SK-N-SH treated with all-trans-retinoic acid at 6 μM for 48 hours (cell line): ENCODE results near the gene TRIM13.

Experiments used
- ATAC-seq: fragments of 200-7000 bp; cut with Tn5 transposase; 3 replicates; pipeline ENCODE4 v1.9.1; 2020; ENCODE audit warnings: mild to moderate bottlenecking, moderate library complexity
- ARNTL ChIP-seq: fragments of 450-650 bp; formaldehyde crosslinking; IDR thresholded peaks from 2 replicates; pipeline ENCODE4 v1.5.0; 2020; ENCODE audit warnings: low read depth, mild to moderate bottlenecking, moderate library complexity, borderline replicate concordance
- BACH2 ChIP-seq: fragments of 250-450 bp; sonication (Bioruptor Pico); IDR thresholded peaks from 2 replicates; pipeline ENCODE4 v1.9.0; 2021; ENCODE audit warnings: mild to moderate bottlenecking, borderline replicate concordance
- CSDC2 ChIP-seq: fragments of 250-450 bp; sonication (Bioruptor Pico); IDR thresholded peaks from 2 replicates; pipeline ENCODE4 v1.5.0; 2020; ENCODE audit warnings: mild to moderate bottlenecking, moderate library complexity
- ESRRG ChIP-seq: fragments of 250-450 bp; sonication (Bioruptor Pico); IDR thresholded peaks from 2 replicates; pipeline ENCODE4 v1.6.1; 2021; ENCODE audit warnings: mild to moderate bottlenecking
- GLIS3 ChIP-seq: fragments of 250-450 bp; sonication (Bioruptor Pico); IDR thresholded peaks from 2 replicates; pipeline ENCODE4 v1.5.0; 2020; ENCODE audit warnings: mild to moderate bottlenecking, moderate library complexity
- ISL1 ChIP-seq: fragments of 250-450 bp; sonication (Bioruptor Pico); IDR thresholded peaks from 2 replicates; pipeline ENCODE4 v2.1.2; 2022; ENCODE audit warnings: mild to moderate bottlenecking, moderate library complexity
- OSR1 ChIP-seq: fragments of 250-450 bp; sonication (Bioruptor Pico); IDR thresholded peaks from 2 replicates; pipeline ENCODE4 v1.8.0; 2022; ENCODE audit warnings: moderate library complexity, mild to moderate bottlenecking, inconsistent platforms
- PPARA ChIP-seq: fragments of 250-450 bp; sonication (Bioruptor Pico); IDR thresholded peaks from 2 replicates; pipeline ENCODE4 v1.5.0; 2020; ENCODE audit warnings: mild to moderate bottlenecking, borderline replicate concordance
- RARB ChIP-seq: fragments of 250-450 bp; sonication (Bioruptor Pico); IDR thresholded peaks from 2 replicates; pipeline ENCODE4 v1.8.0; 2021; ENCODE audit warnings: mild to moderate bottlenecking, moderate library complexity
- SNAI2 ChIP-seq: fragments of 250-450 bp; sonication (Bioruptor Pico); IDR thresholded peaks from 2 replicates; pipeline ENCODE4 v1.5.0; 2020; ENCODE audit warnings: mild to moderate bottlenecking, moderate library complexity
- TCF4 ChIP-seq: fragments of 250-450 bp; sonication (Bioruptor Pico); IDR thresholded peaks from 2 replicates; pipeline ENCODE4 v1.8.0; 2021; ENCODE audit warnings: mild to moderate bottlenecking, moderate library complexity, borderline replicate concordance
- TOX ChIP-seq: fragments of 250-450 bp; sonication (Bioruptor Pico); IDR thresholded peaks from 2 replicates; pipeline ENCODE4 v1.8.0; 2021; ENCODE audit warnings: mild to moderate bottlenecking, moderate library complexity, borderline replicate concordance
- ZC3H10 ChIP-seq: fragments of 250-450 bp; sonication (Bioruptor Pico); IDR thresholded peaks from 2 replicates; pipeline ENCODE4 v1.5.1; 2021; ENCODE audit warnings: mild to moderate bottlenecking, moderate library complexity
- ZFP3 ChIP-seq: fragments of 250-450 bp; sonication (Bioruptor Pico); IDR thresholded peaks from 2 replicates; pipeline ENCODE4 v1.5.0; 2020; ENCODE audit warnings: mild to moderate bottlenecking, moderate library complexity
- ZFP30 ChIP-seq: fragments of 450-650 bp; formaldehyde crosslinking; IDR thresholded peaks from 2 replicates; pipeline ENCODE4 v1.5.0; 2022; ENCODE audit warnings: mild to moderate bottlenecking, moderate library complexity
- ZNF565 ChIP-seq: fragments of 450-650 bp; formaldehyde crosslinking; conservative IDR thresholded peaks from 2 replicates; pipeline ENCODE4 v1.5.0; 2020; ENCODE audit warnings: low read depth, mild to moderate bottlenecking, moderate library complexity
- ZNF70 ChIP-seq: fragments of 450-650 bp; formaldehyde crosslinking; IDR thresholded peaks from 2 replicates; pipeline ENCODE4 v1.5.0; 2020; ENCODE audit warnings: mild to moderate bottlenecking, moderate library complexity
- ZNF8 ChIP-seq: fragments of 450-650 bp; formaldehyde crosslinking; IDR thresholded peaks from 2 replicates; pipeline ENCODE4 v1.5.0; 2020; ENCODE audit warnings: mild to moderate bottlenecking, moderate library complexity
- TF ChIP-seq, protein P1 (sequence below): fragments of 250-450 bp; sonication (Bioruptor Pico); IDR thresholded peaks from 2 replicates; pipeline ENCODE4 v1.5.0; 2020; ENCODE audit warnings: mild to moderate bottlenecking, moderate library complexity
- TF ChIP-seq, protein P2 (sequence below): fragments of 250-450 bp; sonication (Bioruptor Pico); IDR thresholded peaks from 2 replicates; pipeline ENCODE4 v1.5.1; 2020; ENCODE audit warnings: low read depth, mild to moderate bottlenecking, moderate library complexity
- TF ChIP-seq, protein P3 (sequence below): fragments of 250-450 bp; sonication (Bioruptor Pico); IDR thresholded peaks from 2 replicates; pipeline ENCODE4 v1.8.0; 2020; ENCODE audit warnings: mild to moderate bottlenecking, moderate library complexity, borderline replicate concordance
- TF ChIP-seq, protein P4 (sequence below): fragments of 250-450 bp; sonication (Bioruptor Pico); IDR thresholded peaks from 2 replicates; pipeline ENCODE4 v1.8.0; 2021; ENCODE audit warnings: low read depth, mild to moderate bottlenecking, moderate library complexity, borderline replicate concordance

TRIM13 gene

DNA sequence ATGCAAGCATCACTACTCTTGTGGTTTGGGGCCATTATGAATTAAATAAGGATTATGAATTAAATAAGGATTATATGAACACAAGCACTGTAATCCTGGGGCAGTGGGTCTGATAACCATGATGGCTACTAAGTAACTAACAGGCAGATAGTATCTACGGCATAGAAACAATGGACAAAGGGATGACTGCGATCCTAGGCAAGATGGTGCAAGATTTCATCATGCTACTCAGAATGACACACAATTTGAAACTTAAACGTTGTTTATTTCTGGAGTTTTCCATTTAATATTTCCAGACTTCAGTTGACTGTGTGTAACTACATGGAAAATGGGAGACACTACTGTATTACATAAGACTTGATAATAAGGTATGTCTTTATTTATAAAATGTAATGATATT lies 33.5 kb downstream of the TRIM13 start:
- ATAC-seq: no peak
- TF ChIP-seq ARNTL: no peak
- no peak for TF ChIP-seq SNAI2 (CRISPR knock-in tag)
- TF ChIP-seq ZNF565 (CRISPR knock-in tag): no peak
- no peak for TF ChIP-seq ZNF8 (CRISPR knock-in tag)
- TF ChIP-seq, protein P1, sequence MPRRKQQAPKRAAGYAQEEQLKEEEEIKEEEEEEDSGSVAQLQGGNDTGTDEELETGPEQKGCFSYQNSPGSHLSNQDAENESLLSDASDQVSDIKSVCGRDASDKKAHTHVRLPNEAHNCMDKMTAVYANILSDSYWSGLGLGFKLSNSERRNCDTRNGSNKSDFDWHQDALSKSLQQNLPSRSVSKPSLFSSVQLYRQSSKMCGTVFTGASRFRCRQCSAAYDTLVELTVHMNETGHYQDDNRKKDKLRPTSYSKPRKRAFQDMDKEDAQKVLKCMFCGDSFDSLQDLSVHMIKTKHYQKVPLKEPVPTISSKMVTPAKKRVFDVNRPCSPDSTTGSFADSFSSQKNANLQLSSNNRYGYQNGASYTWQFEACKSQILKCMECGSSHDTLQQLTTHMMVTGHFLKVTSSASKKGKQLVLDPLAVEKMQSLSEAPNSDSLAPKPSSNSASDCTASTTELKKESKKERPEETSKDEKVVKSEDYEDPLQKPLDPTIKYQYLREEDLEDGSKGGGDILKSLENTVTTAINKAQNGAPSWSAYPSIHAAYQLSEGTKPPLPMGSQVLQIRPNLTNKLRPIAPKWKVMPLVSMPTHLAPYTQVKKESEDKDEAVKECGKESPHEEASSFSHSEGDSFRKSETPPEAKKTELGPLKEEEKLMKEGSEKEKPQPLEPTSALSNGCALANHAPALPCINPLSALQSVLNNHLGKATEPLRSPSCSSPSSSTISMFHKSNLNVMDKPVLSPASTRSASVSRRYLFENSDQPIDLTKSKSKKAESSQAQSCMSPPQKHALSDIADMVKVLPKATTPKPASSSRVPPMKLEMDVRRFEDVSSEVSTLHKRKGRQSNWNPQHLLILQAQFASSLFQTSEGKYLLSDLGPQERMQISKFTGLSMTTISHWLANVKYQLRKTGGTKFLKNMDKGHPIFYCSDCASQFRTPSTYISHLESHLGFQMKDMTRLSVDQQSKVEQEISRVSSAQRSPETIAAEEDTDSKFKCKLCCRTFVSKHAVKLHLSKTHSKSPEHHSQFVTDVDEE (CRISPR knock-in tag): no peak
- TF ChIP-seq OSR1: no peak
- no peak for TF ChIP-seq CSDC2 (CRISPR knock-in tag)
- TF ChIP-seq ZFP3 (CRISPR knock-in tag): no peak
- TF ChIP-seq, protein P2, sequence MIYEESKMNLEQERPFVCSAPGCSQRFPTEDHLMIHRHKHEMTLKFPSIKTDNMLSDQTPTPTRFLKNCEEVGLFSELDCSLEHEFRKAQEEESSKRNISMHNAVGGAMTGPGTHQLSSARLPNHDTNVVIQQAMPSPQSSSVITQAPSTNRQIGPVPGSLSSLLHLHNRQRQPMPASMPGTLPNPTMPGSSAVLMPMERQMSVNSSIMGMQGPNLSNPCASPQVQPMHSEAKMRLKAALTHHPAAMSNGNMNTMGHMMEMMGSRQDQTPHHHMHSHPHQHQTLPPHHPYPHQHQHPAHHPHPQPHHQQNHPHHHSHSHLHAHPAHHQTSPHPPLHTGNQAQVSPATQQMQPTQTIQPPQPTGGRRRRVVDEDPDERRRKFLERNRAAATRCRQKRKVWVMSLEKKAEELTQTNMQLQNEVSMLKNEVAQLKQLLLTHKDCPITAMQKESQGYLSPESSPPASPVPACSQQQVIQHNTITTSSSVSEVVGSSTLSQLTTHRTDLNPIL (CRISPR knock-in tag): no peak
- TF ChIP-seq GLIS3 (CRISPR knock-in tag): no peak
- TF ChIP-seq ISL1 (CRISPR knock-in tag): no peak
- TF ChIP-seq BACH2 (CRISPR knock-in tag): no peak
- TF ChIP-seq ESRRG: no peak
- no peak for TF ChIP-seq ZFP30 (CRISPR knock-in tag)
- TF ChIP-seq, protein P3, sequence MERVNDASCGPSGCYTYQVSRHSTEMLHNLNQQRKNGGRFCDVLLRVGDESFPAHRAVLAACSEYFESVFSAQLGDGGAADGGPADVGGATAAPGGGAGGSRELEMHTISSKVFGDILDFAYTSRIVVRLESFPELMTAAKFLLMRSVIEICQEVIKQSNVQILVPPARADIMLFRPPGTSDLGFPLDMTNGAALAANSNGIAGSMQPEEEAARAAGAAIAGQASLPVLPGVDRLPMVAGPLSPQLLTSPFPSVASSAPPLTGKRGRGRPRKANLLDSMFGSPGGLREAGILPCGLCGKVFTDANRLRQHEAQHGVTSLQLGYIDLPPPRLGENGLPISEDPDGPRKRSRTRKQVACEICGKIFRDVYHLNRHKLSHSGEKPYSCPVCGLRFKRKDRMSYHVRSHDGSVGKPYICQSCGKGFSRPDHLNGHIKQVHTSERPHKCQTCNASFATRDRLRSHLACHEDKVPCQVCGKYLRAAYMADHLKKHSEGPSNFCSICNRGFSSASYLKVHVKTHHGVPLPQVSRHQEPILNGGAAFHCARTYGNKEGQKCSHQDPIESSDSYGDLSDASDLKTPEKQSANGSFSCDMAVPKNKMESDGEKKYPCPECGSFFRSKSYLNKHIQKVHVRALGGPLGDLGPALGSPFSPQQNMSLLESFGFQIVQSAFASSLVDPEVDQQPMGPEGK (CRISPR knock-in tag): no peak
- no peak for TF ChIP-seq PPARA (CRISPR knock-in tag)
- TF ChIP-seq RARB: no peak
- TF ChIP-seq, protein P4, sequence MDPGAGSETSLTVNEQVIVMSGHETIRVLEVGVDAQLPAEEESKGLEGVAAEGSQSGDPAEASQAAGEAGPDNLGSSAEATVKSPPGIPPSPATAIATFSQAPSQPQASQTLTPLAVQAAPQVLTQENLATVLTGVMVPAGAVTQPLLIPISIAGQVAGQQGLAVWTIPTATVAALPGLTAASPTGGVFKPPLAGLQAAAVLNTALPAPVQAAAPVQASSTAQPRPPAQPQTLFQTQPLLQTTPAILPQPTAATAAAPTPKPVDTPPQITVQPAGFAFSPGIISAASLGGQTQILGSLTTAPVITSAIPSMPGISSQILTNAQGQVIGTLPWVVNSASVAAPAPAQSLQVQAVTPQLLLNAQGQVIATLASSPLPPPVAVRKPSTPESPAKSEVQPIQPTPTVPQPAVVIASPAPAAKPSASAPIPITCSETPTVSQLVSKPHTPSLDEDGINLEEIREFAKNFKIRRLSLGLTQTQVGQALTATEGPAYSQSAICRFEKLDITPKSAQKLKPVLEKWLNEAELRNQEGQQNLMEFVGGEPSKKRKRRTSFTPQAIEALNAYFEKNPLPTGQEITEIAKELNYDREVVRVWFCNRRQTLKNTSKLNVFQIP (CRISPR knock-in tag): no peak
- no peak for TF ChIP-seq ZC3H10 (CRISPR knock-in tag)

DNA sequence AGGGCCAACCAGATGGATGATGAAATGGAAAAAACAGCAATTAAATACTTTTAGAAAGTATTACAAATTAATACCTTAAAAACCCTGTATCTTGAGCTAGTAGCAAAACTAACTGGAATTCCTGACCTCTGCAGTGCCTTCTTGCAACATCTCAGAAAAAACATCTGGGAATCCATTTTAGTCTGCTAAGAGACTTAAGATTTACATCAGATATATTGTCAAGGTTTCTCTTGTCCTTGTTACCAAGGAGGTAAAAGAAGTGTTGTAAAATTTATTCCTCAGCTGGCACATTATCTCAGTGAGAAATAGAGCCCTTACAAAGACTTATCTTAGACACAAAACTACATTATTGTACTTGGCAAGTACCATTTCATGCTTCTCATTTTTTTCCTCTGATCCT lies 36.9 kb downstream of the TRIM13 start:
- no peak for ATAC-seq
- no peak for TF ChIP-seq ZNF70 (CRISPR knock-in tag)
- TF ChIP-seq ZNF565 (CRISPR knock-in tag): no peak
- TF ChIP-seq GLIS3 (CRISPR knock-in tag): no peak
- TF ChIP-seq, protein P3 (CRISPR knock-in tag): no peak
- no peak for TF ChIP-seq TOX (CRISPR knock-in tag)
- no peak for TF ChIP-seq ZNF8 (CRISPR knock-in tag)
- TF ChIP-seq TCF4 (CRISPR knock-in tag): no peak
- TF ChIP-seq, protein P2 (CRISPR knock-in tag): no peak
- TF ChIP-seq ZC3H10 (CRISPR knock-in tag): no peak
- TF ChIP-seq, all 23 proteins: peak for 0
